NCI-H2081 (cell line): ENCODE results near the gene ARMC3.
"Not testable (repeated sequence)": the region's sequence is repeated elsewhere in the genome, so short reads cannot be mapped to it uniquely, and the experiment has no call there.

Experiments used
- DNase-seq, 2 experiments: peaks; one replicate each; lab custom pipeline; 2025; lab: John Stamatoyannopoulos, UW

ARMC3 gene

GRCh38 chr10:22927661-22928403, at the start of gene ARMC3:
Gene ARMC3 (plus strand): TSS chr10:22928053. CDS start chr10:22931997, 3,944 bp downstream.
- no peak for DNase-seq

- no peak for DNase-seq
Observed at GRCh38 chr10:22891797-22892196, 36.1 kb upstream of the ARMC3 start.

GRCh38 chr10:22893781-22894180, 34.1 kb upstream of the ARMC3 start:
- no peak for DNase-seq

GRCh38 chr10:22894714-22895113, 33.1 kb upstream of the ARMC3 start:
- DNase-seq, result no peak

- no peak for DNase-seq
Observed at GRCh38 chr10:22895252-22895651, 32.6 kb upstream of the ARMC3 start.

- DNase-seq, result no peak
Observed at GRCh38 chr10:22897371-22897770, 30.5 kb upstream of the ARMC3 start.

GRCh38 chr10:22899307-22899706, 28.5 kb upstream of the ARMC3 start:
- DNase-seq, result no peak

GRCh38 chr10:22899775-22900174, 28.1 kb upstream of the ARMC3 start:
- DNase-seq, result no peak

- no peak for DNase-seq
Observed at GRCh38 chr10:22900841-22901601, 26.8 kb upstream of the ARMC3 start.

- DNase-seq, result not testable (repeated sequence)
Observed at GRCh38 chr10:22902147-22902546, 25.7 kb upstream of the ARMC3 start.

- DNase-seq, result no peak
Observed at GRCh38 chr10:22903694-22904093, 24.2 kb upstream of the ARMC3 start.

- no peak for DNase-seq
Observed at GRCh38 chr10:22906767-22907166, 21.1 kb upstream of the ARMC3 start.

GRCh38 chr10:22908837-22909236, 19.0 kb upstream of the ARMC3 start:
- DNase-seq, result no peak

- DNase-seq, result not testable (repeated sequence)
Observed at GRCh38 chr10:22909673-22910072, 18.2 kb upstream of the ARMC3 start.

- no peak for DNase-seq
Observed at GRCh38 chr10:22911067-22911466, 16.8 kb upstream of the ARMC3 start.

- DNase-seq, result peak; percentile 70 to 89
Observed at GRCh38 chr10:22911889-22912762, 15.7 kb upstream of the ARMC3 start.

- peak in 1 of 2 experiments; percentile 41 for DNase-seq
Observed at GRCh38 chr10:22912763-22913384, 15.0 kb upstream of the ARMC3 start.

- no peak for DNase-seq
Observed at GRCh38 chr10:22913474-22914092, 14.3 kb upstream of the ARMC3 start.

GRCh38 chr10:22915314-22915713, 12.5 kb upstream of the ARMC3 start:
- DNase-seq, result no peak

- no peak for DNase-seq
Observed at GRCh38 chr10:22925088-22925487, 2.8 kb upstream of the ARMC3 start.

GRCh38 chr10:22927166-22927565, 687 bp upstream of the ARMC3 start:
- DNase-seq, result no peak
